ENCODE measurements around the gene RBM39. TPM values are rescaled to one million over a fixed set of nuclear protein-coding genes. Genes with fewer than 3 reads are reported as not detected.
A peak's percentile ranks its signal among the peaks of the same experiment; 100 is the strongest.
"Not testable (repeated sequence)": the region's sequence is repeated elsewhere in the genome, so short reads cannot be mapped to it uniquely, and the experiment has no call there.

Gene RBM39
- polyA plus RNA-seq, 3 donors from 2014 or later = 120 to 203 (median 142) TPM

- H3K4me1 Mint-ChIP-seq = no peaks in the 10 kb centered on the region
- DNase-seq = no peak
- no peak overlapping the region for H3K27ac Mint-ChIP-seq
- H3K4me3 Mint-ChIP-seq = no peak overlapping the region
- peaks cover 0 to 2% (median 0%) of the 10 kb centered on the region in 3 donors for H3K27me3 Mint-ChIP-seq (ENCODE audit: low read depth in 3 of 3)
- no peaks in the 10 kb centered on the region for H3K9me3 Mint-ChIP-seq
- peaks cover 15 to 34% (median 26%) of the 10 kb centered on the region in 3 donors for H3K36me3 Mint-ChIP-seq
Observed at GRCh38 chr20:35690265-35690664, 51.8 kb downstream of the RBM39 start.

- H3K36me3 Mint-ChIP-seq = peaks cover 15 to 35% (median 22%) of the 10 kb centered on the region in 3 donors
- H3K27me3 Mint-ChIP-seq (ENCODE audit: low read depth in 3 of 3) = not testable (repeated sequence)
Observed at GRCh38 chr20:35686872-35687271, 55.2 kb downstream of the RBM39 start.

GRCh38 chr20:35685368-35685767 is 56.7 kb downstream of the RBM39 start:
- H3K4me1 Mint-ChIP-seq; H3K4me3 Mint-ChIP-seq; H3K27me3 Mint-ChIP-seq (ENCODE audit: low read depth in 3 of 3); H3K27ac Mint-ChIP-seq; H3K9me3 Mint-ChIP-seq; DNase-seq: not testable (repeated sequence)
- H3K36me3 Mint-ChIP-seq = peaks cover 14 to 35% (median 20%) of the 10 kb centered on the region in 3 donors

More at GRCh38 chr20:35686872-35687271, 55.2 kb downstream of the RBM39 start:
- not testable (repeated sequence) for H3K4me3 Mint-ChIP-seq, H3K9me3 Mint-ChIP-seq, DNase-seq, H3K4me1 Mint-ChIP-seq, H3K27ac Mint-ChIP-seq

- Mint-ChIP-seq H3K27me3 (ENCODE audit: low read depth in 3 of 3) (peaks cover 0 to 2% (median 0%) of the 10 kb centered on the region in 3 donors), H3K4me1 (no peaks in the 10 kb centered on the region), H3K27ac (no peak overlapping the region), H3K9me3 (no peaks in the 10 kb centered on the region), H3K4me3 (no peak overlapping the region), H3K36me3 (peaks cover 6 to 28% (median 15%) of the 10 kb centered on the region in 3 donors)
- DNase-seq = no peak
Observed at GRCh38 chr20:35681960-35682359, 60.1 kb downstream of the RBM39 start.

- Mint-ChIP-seq H3K4me3 (no peak overlapping the region), H3K9me3 (no peaks in the 10 kb centered on the region)
Observed at GRCh38 chr20:35680452-35681183, 61.4 kb downstream of the RBM39 start.

GRCh38 chr20:35674921-35675320 is 67.1 kb downstream of the RBM39 start:
- no peaks in the 10 kb centered on the region for H3K4me1 Mint-ChIP-seq
- H3K36me3 Mint-ChIP-seq = peaks cover 16 to 39% (median 20%) of the 10 kb centered on the region in 3 donors
- H3K27ac Mint-ChIP-seq = no peak overlapping the region
- no peaks in the 10 kb centered on the region for H3K9me3 Mint-ChIP-seq
- peaks cover 0 to 2% (median 0%) of the 10 kb centered on the region in 3 donors for H3K27me3 Mint-ChIP-seq (ENCODE audit: low read depth in 3 of 3)
- no peak overlapping the region for H3K4me3 Mint-ChIP-seq
- no peak for DNase-seq

More at GRCh38 chr20:35680452-35681183, 61.4 kb downstream of the RBM39 start:
- Mint-ChIP-seq H3K4me1 (no peaks in the 10 kb centered on the region), H3K27ac (peak overlapping the region in 1 of 6 donors; percentile 22), H3K27me3 (ENCODE audit: low read depth in 3 of 3) (peaks cover 0 to 2% (median 0%) of the 10 kb centered on the region in 3 donors), H3K36me3 (peaks cover 3 to 22% (median 11%) of the 10 kb centered on the region in 3 donors)
- no peak for DNase-seq

- Mint-ChIP-seq H3K4me3 (no peak overlapping the region), H3K27ac (no peak overlapping the region), H3K27me3 (ENCODE audit: low read depth in 3 of 3) (peaks cover 0 to 2% (median 0%) of the 10 kb centered on the region in 3 donors), H3K4me1 (no peaks in the 10 kb centered on the region), H3K9me3 (no peaks in the 10 kb centered on the region), H3K36me3 (peaks cover 16 to 37% (median 17%) of the 10 kb centered on the region in 3 donors)
- no peak for DNase-seq
Observed at GRCh38 chr20:35673884-35674283, 68.2 kb downstream of the RBM39 start.

GRCh38 chr20:35669681-35670080 is 72.4 kb downstream of the RBM39 start:
- H3K36me3 Mint-ChIP-seq = peaks cover 12 to 38% (median 20%) of the 10 kb centered on the region in 3 donors
- no peak for DNase-seq
- H3K27ac Mint-ChIP-seq = no peak overlapping the region
- no peak overlapping the region for H3K4me3 Mint-ChIP-seq
- H3K4me1 Mint-ChIP-seq = peaks cover 4 to 5% of the 10 kb centered on the region in 2 donors
- peaks cover 3 to 5% (median 5%) of the 10 kb centered on the region in 3 donors for H3K27me3 Mint-ChIP-seq (ENCODE audit: low read depth in 3 of 3)
- no peaks in the 10 kb centered on the region for H3K9me3 Mint-ChIP-seq

- DNase-seq = no peak
- H3K4me3 Mint-ChIP-seq = no peak overlapping the region
- H3K4me1 Mint-ChIP-seq = peaks cover 4 to 6% of the 10 kb centered on the region in 2 donors
- peaks cover 12 to 38% (median 20%) of the 10 kb centered on the region in 3 donors for H3K36me3 Mint-ChIP-seq
- peak overlapping the region in 1 of 6 donors; percentile 24 for H3K27ac Mint-ChIP-seq
- peaks cover 8% of the 10 kb centered on the region in 3 donors for H3K27me3 Mint-ChIP-seq (ENCODE audit: low read depth in 3 of 3)
- H3K9me3 Mint-ChIP-seq = no peaks in the 10 kb centered on the region
Observed at GRCh38 chr20:35669221-35669620, 72.8 kb downstream of the RBM39 start.

- no peak for DNase-seq
- Mint-ChIP-seq H3K4me3 (peak overlapping the region in 3 of 5 donors; percentile 43 to 57 (median 53)), H3K27me3 (ENCODE audit: low read depth in 3 of 3) (peaks cover 14 to 16% (median 15%) of the 10 kb centered on the region in 3 donors), H3K27ac (peak overlapping the region in 3 of 6 donors; percentile 45 to 64 (median 53)), H3K4me1 (peaks cover 6 to 36% of the 10 kb centered on the region in 2 donors), H3K36me3 (peaks cover 0 to 22% (median 7%) of the 10 kb centered on the region in 3 donors), H3K9me3 (no peaks in the 10 kb centered on the region)
Observed at GRCh38 chr20:35665949-35666288, 76.1 kb downstream of the RBM39 start.

- H3K4me3 Mint-ChIP-seq = peak within 1 kb of the TSS; percentile 89 to 99 (median 95)
- peaks cover 0 to 10% (median 7%) of the 10 kb centered on the region in 3 donors for H3K36me3 Mint-ChIP-seq
- H3K9me3 Mint-ChIP-seq = no peaks in the 10 kb centered on the region
- peaks cover 14 to 16% (median 15%) of the 10 kb centered on the region in 3 donors for H3K27me3 Mint-ChIP-seq (ENCODE audit: low read depth in 3 of 3)
- H3K4me1 Mint-ChIP-seq = peaks cover 6 to 49% of the 10 kb centered on the region in 2 donors
- H3K27ac Mint-ChIP-seq = peak within 1 kb of the TSS; percentile 99 to 100 (median 100)
- DNase-seq = peak; percentile 95 to 96 (median 95)
Observed at GRCh38 chr20:35664466-35665206, 77.4 kb downstream of the RBM39 start, which contains the start of the genes CPNE1 and RBM12. Gene CPNE1 (minus strand): TSS chr20:35664900. CDS start chr20:35632923, 31,977 bp downstream. Gene RBM12 (minus strand): TSS chr20:35664900. CDS start chr20:35655322, 9,578 bp downstream.

- peaks cover 6 to 57% of the 10 kb centered on the region in 2 donors for H3K4me1 Mint-ChIP-seq
- H3K27ac Mint-ChIP-seq = peak overlapping the region; percentile 99 to 100 (median 100)
- peaks cover 14 to 16% (median 15%) of the 10 kb centered on the region in 3 donors for H3K27me3 Mint-ChIP-seq (ENCODE audit: low read depth in 3 of 3)
- DNase-seq = peak; percentile 81 to 84 (median 82)
- peak overlapping the region; percentile 89 to 99 (median 95) for H3K4me3 Mint-ChIP-seq
- H3K36me3 Mint-ChIP-seq = peaks cover 0 to 6% (median 2%) of the 10 kb centered on the region in 3 donors
- no peaks in the 10 kb centered on the region for H3K9me3 Mint-ChIP-seq
Observed at GRCh38 chr20:35663516-35664465, 78.3 kb downstream of the RBM39 start.

GRCh38 chr20:35662551-35662950 is 79.5 kb downstream of the RBM39 start:
- Mint-ChIP-seq H3K9me3 (no peaks in the 10 kb centered on the region), H3K4me1 (peaks cover 6 to 68% of the 10 kb centered on the region in 2 donors), H3K36me3 (no peaks in the 10 kb centered on the region), H3K27me3 (ENCODE audit: low read depth in 3 of 3) (peaks cover 14 to 16% (median 15%) of the 10 kb centered on the region in 3 donors), H3K27ac (peak overlapping the region; percentile 99 to 100 (median 100)), H3K4me3 (peak overlapping the region; percentile 89 to 99 (median 95))
- no peak for DNase-seq

Data from immature natural killer cell (primary cell).